Prostate gland (tissue), 2 donors: ENCODE results near the gene CCDC70.

Experiments used
- CTCF ChIP-seq, 4 experiments: fragments of 200-600 bp in 2 of 4; fragments of 450-650 bp in 2 of 4; sonication (generic) in 2 of 4; IDR thresholded peaks; 1 replicate in 3 of 4; 2 replicates in 1 of 4; pipeline ENCODE4 v1.5.1; 2016 to 2019; ENCODE audit warnings: antibody characterized with exemption in 4 of 4, mild to moderate bottlenecking in 2 of 4, moderate library complexity in 2 of 4
- POLR2A ChIP-seq: fragments of 450-650 bp; IDR thresholded peaks from one replicate; pipeline ENCODE4 v1.6.1; 2016; ENCODE audit warnings: antibody characterized with exemption, mild to moderate bottlenecking
- POLR2AphosphoS5 ChIP-seq: sonication (generic); formaldehyde crosslinking; IDR thresholded peaks from one replicate; pipeline ENCODE4 v1.6.1; 2017; ENCODE audit warnings: antibody characterized with exemption

- TF ChIP-seq CTCF (IDR thresholded peaks at IDR 0.05) (no peak), POLR2AphosphoS5 (no peak), POLR2A (no peak)
Observed at GRCh38 chr13:51902776-51903175, 41.0 kb downstream of the CCDC70 start.
